Stomach (tissue), 4 donors: Measurements from ENCODE around the gene KRTAP4-1.

ENCODE experiments used
- CTCF ChIP-seq, 7 experiments: fragments of 450-650 bp in 4 of 7; fragments of 200-600 bp in 3 of 7; sonication (generic) in 3 of 7; IDR thresholded peaks; one replicate each; pipeline ENCODE4 v1.5.1; 2016 to 2019; ENCODE audit warnings: antibody characterized with exemption in 7 of 7, control low read depth in 2 of 7, mild to moderate bottlenecking in 1 of 7
- EP300 ChIP-seq: sonication (generic); formaldehyde crosslinking; IDR thresholded peaks from one replicate; pipeline ENCODE4 v1.6.1; 2017; ENCODE audit warnings: antibody characterized with exemption
- POLR2A ChIP-seq, 4 donors: fragments of 450-650 bp; IDR thresholded peaks; one replicate each; pipeline ENCODE4 v1.6.1; 2016; ENCODE audit warnings: antibody characterized with exemption in 4 of 4, control low read depth in 2 of 4, mild to moderate bottlenecking in 1 of 4, moderate library complexity in 1 of 4

- TF ChIP-seq POLR2A (IDR thresholded peaks at IDR 0.05) (no peak), CTCF (IDR thresholded peaks at IDR 0.05) (no peak), EP300 (no peak)
Observed at GRCh38 chr17:41171886-41172285, 12.8 kb downstream of the KRTAP4-1 start.
